Renal cortex interstitium (tissue), 11 donors: ENCODE data around the gene GLMN. TPM values are rescaled to one million over a fixed set of nuclear protein-coding genes. Genes with fewer than 3 reads are reported as not detected.
A peak's percentile ranks its signal among the peaks of the same experiment; 100 is the strongest.
"Not testable (repeated sequence)": the region's sequence is repeated elsewhere in the genome, so short reads cannot be mapped to it uniquely, and the experiment has no call there.

ENCODE experiments used
- DNase-seq, 11 donors: peaks; one replicate each; pipeline ENCODE4 v3.0.0-alpha.2; 2013; ENCODE audit warnings: low read depth in 9 of 11, low spot score in 4 of 11; ENCODE audit errors: extremely low read depth in 1 of 11
- polyA plus RNA-seq, 3 donors: library from polyadenylated mRNA; unstranded; fragments of 120-200 nt; gene quantifications; one replicate each; pipeline ENCODE4 v1.2.1, GENCODE V29; 2013; ENCODE audit not compliant: insufficient read length in 3 of 3

GLMN gene
- polyA plus RNA-seq, 3 donors = 18.8 to 26.4 (median 26.1) TPM

- no peak for DNase-seq
Measured at GRCh38 chr1:92310185-92310597, 11.4 kb upstream of the GLMN start.

- no peak for DNase-seq
Measured at GRCh38 chr1:92307980-92308379, 9.2 kb upstream of the GLMN start.

GRCh38 chr1:92306020-92306419 lies 7.2 kb upstream of the GLMN start:
- no peak for DNase-seq

GRCh38 chr1:92301021-92301420 lies 2.2 kb upstream of the GLMN start:
- DNase-seq = no peak

GRCh38 chr1:92299477-92300150 lies 827 bp upstream of the GLMN start:
- peak in 3 of 11 donors; percentile 7 to 15 (median 13) for DNase-seq

- DNase-seq = peak in 2 of 11 donors; percentile 13 to 33
Measured at GRCh38 chr1:92298213-92298572, 594 bp downstream of the GLMN start.

- DNase-seq = peak in 7 of 11 donors; percentile 13 to 47 (median 23)
Measured at GRCh38 chr1:92291372-92291999, 7.3 kb downstream of the GLMN start.

- DNase-seq = not testable (repeated sequence)
Measured at GRCh38 chr1:92281411-92281810, 17.4 kb downstream of the GLMN start.

- DNase-seq = not testable (repeated sequence)
Measured at GRCh38 chr1:92279781-92280180, 19.0 kb downstream of the GLMN start.

- no peak for DNase-seq
Measured at GRCh38 chr1:92277105-92277723, 21.6 kb downstream of the GLMN start.

GRCh38 chr1:92276082-92276481 lies 22.7 kb downstream of the GLMN start:
- no peak for DNase-seq

- DNase-seq = no peak
Measured at GRCh38 chr1:92274939-92275338, 23.8 kb downstream of the GLMN start.

- no peak for DNase-seq
Measured at GRCh38 chr1:92273039-92273438, 25.7 kb downstream of the GLMN start.

- DNase-seq = no peak
Measured at GRCh38 chr1:92262516-92262915, 36.3 kb downstream of the GLMN start.

GRCh38 chr1:92259350-92259749 lies 39.4 kb downstream of the GLMN start:
- no peak for DNase-seq

- DNase-seq = not testable (repeated sequence)
Measured at GRCh38 chr1:92254714-92255113, 44.1 kb downstream of the GLMN start.

- DNase-seq = no peak
Measured at GRCh38 chr1:92244376-92244775, 54.4 kb downstream of the GLMN start.

GRCh38 chr1:92240034-92240433 lies 58.8 kb downstream of the GLMN start:
- no peak for DNase-seq

- no peak for DNase-seq
Measured at GRCh38 chr1:92230736-92231135, 68.1 kb downstream of the GLMN start.

- DNase-seq = no peak
Measured at GRCh38 chr1:92228401-92228800, 70.4 kb downstream of the GLMN start.
